ENCODE data around the gene CEACAM20. TPM values are rescaled to one million over a fixed set of nuclear protein-coding genes. Genes with fewer than 3 reads are reported as not detected.

Gene CEACAM20
- polyA plus RNA-seq, 1 experiment, result not detected

GRCh38 chr19:44549507-44549906, 20.0 kb upstream of the CEACAM20 start:
- ChIA-PET CTCF (interaction anchor here (1.2 kb wide), 1 partner anchor 21 kb away, joined by 5 read pairs; no protein-coding TSS in a partner anchor), POLR2A (no interaction called here)
- Histone ChIP-seq H3K27me3 (ENCODE audit: control insufficient read depth, insufficient read depth, low read length) (no peaks in the 10 kb centered on the region), H3K4me3 (ENCODE audit: low read depth, low read length) (no peak overlapping the region), H3K36me3 (ENCODE audit: control insufficient read depth, insufficient read depth, low read length) (no peaks in the 10 kb centered on the region)
- no peak for TF ChIP-seq CTCF (IDR thresholded peaks at IDR 0.05; ENCODE audit: insufficient read depth, low read depth, low read length)
- no peak for DNase-seq (ENCODE audit: low read depth)

- CTCF ChIA-PET, result interaction anchor here (1.2 kb wide), 1 partner anchor 22 kb away, joined by 5 read pairs; no protein-coding TSS in a partner anchor
- H3K4me3 ChIP-seq (ENCODE audit: low read depth, low read length), result no peak overlapping the region
- no peak for TF ChIP-seq CTCF (IDR thresholded peaks at IDR 0.05; ENCODE audit: insufficient read depth, low read depth, low read length)
- H3K36me3 ChIP-seq (ENCODE audit: control insufficient read depth, insufficient read depth, low read length), result no peaks in the 10 kb centered on the region
- no peak for DNase-seq (ENCODE audit: low read depth)
- H3K27me3 ChIP-seq (ENCODE audit: control insufficient read depth, insufficient read depth, low read length), result no peaks in the 10 kb centered on the region
- POLR2A ChIA-PET, result no interaction called here
Measured at GRCh38 chr19:44548736-44549135, 19.3 kb upstream of the CEACAM20 start.

- no peak overlapping the region for H3K4me3 ChIP-seq (ENCODE audit: low read depth, low read length)
- ChIA-PET POLR2A (no interaction called here), CTCF (no interaction called here)
- DNase-seq (ENCODE audit: low read depth), result no peak
- no peak for TF ChIP-seq CTCF (IDR thresholded peaks at IDR 0.05; ENCODE audit: insufficient read depth, low read depth, low read length)
- H3K27me3 ChIP-seq (ENCODE audit: control insufficient read depth, insufficient read depth, low read length), result no peaks in the 10 kb centered on the region
- H3K36me3 ChIP-seq (ENCODE audit: control insufficient read depth, insufficient read depth, low read length), result no peaks in the 10 kb centered on the region
Measured at GRCh38 chr19:44544031-44544430, 14.6 kb upstream of the CEACAM20 start.

GRCh38 chr19:44542671-44543070, 13.2 kb upstream of the CEACAM20 start:
- Histone ChIP-seq H3K4me3 (ENCODE audit: low read depth, low read length) (no peak overlapping the region), H3K36me3 (ENCODE audit: control insufficient read depth, insufficient read depth, low read length) (no peaks in the 10 kb centered on the region), H3K27me3 (ENCODE audit: control insufficient read depth, insufficient read depth, low read length) (no peaks in the 10 kb centered on the region)
- ChIA-PET CTCF (no interaction called here), POLR2A (no interaction called here)
- TF ChIP-seq CTCF (IDR thresholded peaks at IDR 0.05; ENCODE audit: insufficient read depth, low read depth, low read length), result no peak
- no peak for DNase-seq (ENCODE audit: low read depth)

- Histone ChIP-seq H3K4me3 (ENCODE audit: low read depth, low read length) (no peak overlapping the region), H3K27me3 (ENCODE audit: control insufficient read depth, insufficient read depth, low read length) (no peaks in the 10 kb centered on the region; the same call in 1 of the 2 replicates), H3K36me3 (ENCODE audit: control insufficient read depth, insufficient read depth, low read length) (no peaks in the 10 kb centered on the region)
- TF ChIP-seq CTCF (IDR thresholded peaks at IDR 0.05; ENCODE audit: insufficient read depth, low read depth, low read length), result no peak
- POLR2A ChIA-PET, result no interaction called here
- DNase-seq (ENCODE audit: low read depth), result no peak
- CTCF ChIA-PET, result no interaction called here
Measured at GRCh38 chr19:44540736-44541135, 11.3 kb upstream of the CEACAM20 start.

Measured in BJ (cell line).